Measurements from ENCODE around the gene GARIN6.

Gene GARIN6

DNA sequence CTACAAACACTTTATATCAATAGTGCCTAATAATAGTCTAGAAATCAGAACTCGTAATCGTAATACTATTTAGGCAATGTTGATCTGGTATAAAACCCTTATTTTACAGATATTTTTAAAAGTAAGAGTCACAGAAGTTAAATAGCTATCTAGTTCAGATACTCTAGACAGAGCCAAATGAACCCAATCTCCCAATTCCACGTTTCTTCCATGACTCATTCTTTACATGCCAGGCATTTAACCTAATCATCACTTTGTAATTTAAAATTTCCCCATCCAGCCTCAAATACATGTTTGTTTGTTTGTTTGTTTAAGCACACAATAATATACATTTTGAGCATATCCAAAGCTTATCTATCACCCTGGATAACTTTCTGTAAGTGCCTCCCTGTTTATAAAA lies 36.4 kb upstream of the GARIN6 start:
- Histone ChIP-seq H3K27ac (replicated peaks) (no peak overlapping the region), H3K4me3 (replicated peaks; ENCODE audit: insufficient read depth, low read length) (no peak overlapping the region), H3K27me3 (ENCODE audit: insufficient read depth, poor library complexity, severe bottlenecking) (no peaks in the 10 kb centered on the region)
- TF ChIP-seq CTCF (IDR thresholded peaks at IDR 0.05; ENCODE audit: insufficient read depth, low read length) = no peak
- no peak for DNase-seq (ENCODE audit: low read depth in 1 of 2, low spot score in 1 of 2)

- Histone ChIP-seq H3K27ac (replicated peaks) (no peak overlapping the region), H3K27me3 (ENCODE audit: insufficient read depth, poor library complexity, severe bottlenecking) (no peaks in the 10 kb centered on the region), H3K4me3 (replicated peaks; ENCODE audit: insufficient read depth, low read length) (no peak overlapping the region)
- DNase-seq (ENCODE audit: low read depth in 1 of 2, low spot score in 1 of 2) = no peak
- TF ChIP-seq CTCF (IDR thresholded peaks at IDR 0.05; ENCODE audit: insufficient read depth, low read length) (no peak), GABPA (IDR thresholded peaks at IDR 0.05; ENCODE audit: low read depth) (no peak), POLR2AphosphoS5 (IDR thresholded peaks at IDR 0.05; ENCODE audit: low read depth) (no peak), SPI1 (IDR thresholded peaks at IDR 0.05; ENCODE audit: borderline replicate concordance, low read depth) (no peak)
- TF ChIP-seq, protein P1, sequence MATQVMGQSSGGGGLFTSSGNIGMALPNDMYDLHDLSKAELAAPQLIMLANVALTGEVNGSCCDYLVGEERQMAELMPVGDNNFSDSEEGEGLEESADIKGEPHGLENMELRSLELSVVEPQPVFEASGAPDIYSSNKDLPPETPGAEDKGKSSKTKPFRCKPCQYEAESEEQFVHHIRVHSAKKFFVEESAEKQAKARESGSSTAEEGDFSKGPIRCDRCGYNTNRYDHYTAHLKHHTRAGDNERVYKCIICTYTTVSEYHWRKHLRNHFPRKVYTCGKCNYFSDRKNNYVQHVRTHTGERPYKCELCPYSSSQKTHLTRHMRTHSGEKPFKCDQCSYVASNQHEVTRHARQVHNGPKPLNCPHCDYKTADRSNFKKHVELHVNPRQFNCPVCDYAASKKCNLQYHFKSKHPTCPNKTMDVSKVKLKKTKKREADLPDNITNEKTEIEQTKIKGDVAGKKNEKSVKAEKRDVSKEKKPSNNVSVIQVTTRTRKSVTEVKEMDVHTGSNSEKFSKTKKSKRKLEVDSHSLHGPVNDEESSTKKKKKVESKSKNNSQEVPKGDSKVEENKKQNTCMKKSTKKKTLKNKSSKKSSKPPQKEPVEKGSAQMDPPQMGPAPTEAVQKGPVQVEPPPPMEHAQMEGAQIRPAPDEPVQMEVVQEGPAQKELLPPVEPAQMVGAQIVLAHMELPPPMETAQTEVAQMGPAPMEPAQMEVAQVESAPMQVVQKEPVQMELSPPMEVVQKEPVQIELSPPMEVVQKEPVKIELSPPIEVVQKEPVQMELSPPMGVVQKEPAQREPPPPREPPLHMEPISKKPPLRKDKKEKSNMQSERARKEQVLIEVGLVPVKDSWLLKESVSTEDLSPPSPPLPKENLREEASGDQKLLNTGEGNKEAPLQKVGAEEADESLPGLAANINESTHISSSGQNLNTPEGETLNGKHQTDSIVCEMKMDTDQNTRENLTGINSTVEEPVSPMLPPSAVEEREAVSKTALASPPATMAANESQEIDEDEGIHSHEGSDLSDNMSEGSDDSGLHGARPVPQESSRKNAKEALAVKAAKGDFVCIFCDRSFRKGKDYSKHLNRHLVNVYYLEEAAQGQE (IDR thresholded peaks at IDR 0.05; ENCODE audit: insufficient replicate concordance, low read depth) = no peak
Measured at GRCh38 chr12:99611599-99611998, 36.0 kb upstream of the GARIN6 start.

DNA sequence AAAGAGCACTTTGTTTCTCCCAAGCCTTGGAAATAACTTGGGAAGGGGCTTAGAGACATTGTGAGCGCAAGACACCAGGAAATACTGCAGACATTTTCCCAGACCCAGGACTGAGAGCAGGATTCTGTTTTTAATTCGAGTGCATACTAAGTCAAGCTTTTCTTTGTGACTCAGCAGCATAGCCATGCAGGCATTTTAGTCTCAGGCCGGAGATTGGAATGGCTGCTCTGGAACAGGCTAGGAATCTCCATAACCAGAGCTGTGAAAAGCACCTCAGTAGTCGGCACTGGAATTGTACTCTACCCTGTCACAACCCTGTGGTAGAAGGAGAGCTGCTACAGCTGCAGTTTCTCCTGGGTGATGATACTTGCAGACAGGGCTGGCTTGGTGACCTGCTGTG lies 28.9 kb upstream of the GARIN6 start:
- Histone ChIP-seq H3K27ac (replicated peaks) (no peak overlapping the region), H3K27me3 (ENCODE audit: insufficient read depth, poor library complexity, severe bottlenecking) (no peaks in the 10 kb centered on the region), H3K4me3 (replicated peaks; ENCODE audit: insufficient read depth, low read length) (no peak overlapping the region)
- DNase-seq (ENCODE audit: low read depth in 1 of 2, low spot score in 1 of 2) = no peak
- no peak for TF ChIP-seq SPI1 (IDR thresholded peaks at IDR 0.05; ENCODE audit: borderline replicate concordance, low read depth)
- TF ChIP-seq CTCF (IDR thresholded peaks at IDR 0.05; ENCODE audit: insufficient read depth, low read length) = no peak
- TF ChIP-seq, protein P1 (IDR thresholded peaks at IDR 0.05; ENCODE audit: insufficient replicate concordance, low read depth) = no peak
- TF ChIP-seq POLR2AphosphoS5 (IDR thresholded peaks at IDR 0.05; ENCODE audit: low read depth) = no peak
- no peak for TF ChIP-seq GABPA (IDR thresholded peaks at IDR 0.05; ENCODE audit: low read depth)

- no peaks in the 10 kb centered on the region for H3K27me3 ChIP-seq (ENCODE audit: insufficient read depth, poor library complexity, severe bottlenecking)
- no peak overlapping the region for H3K27ac ChIP-seq (replicated peaks)
- DNase-seq (ENCODE audit: low read depth in 1 of 2, low spot score in 1 of 2) = peak; percentile 1 to 30
- no peak overlapping the region for H3K4me3 ChIP-seq (replicated peaks; ENCODE audit: insufficient read depth, low read length)
- TF ChIP-seq GABPA (IDR thresholded peaks at IDR 0.05; ENCODE audit: low read depth) (no peak), CTCF (IDR thresholded peaks at IDR 0.05; ENCODE audit: insufficient read depth, low read length) (peak; percentile 68)
Measured at GRCh38 chr12:99619389-99620158, 28.0 kb upstream of the GARIN6 start.

Data from HL-60 (cell line).